GM23338 (cell line): ENCODE data around the gene ALDH7A1. TPM values are rescaled to one million over a fixed set of nuclear protein-coding genes. Genes with fewer than 3 reads are reported as not detected.
A peak's percentile ranks its signal among the peaks of the same experiment; 100 is the strongest.

Experiments used
- ATAC-seq: fragments of 200-7000 bp; cut with Tn5 transposase; 3 replicates; pipeline ENCODE4 v1.9.1; 2020
- DNase-seq: peaks from one replicate; pipeline ENCODE4 v3.0.0-alpha.2; 2015; ENCODE audit warnings: low spot score
- H2AFZ ChIP-seq: fragments of 200-600 bp; sonication (generic); 2 replicates; pipeline ENCODE4 v1.8.0; 2016; ENCODE audit warnings: antibody characterized with exemption, mild to moderate bottlenecking, moderate library complexity
- H3F3A ChIP-seq: fragments of 200-600 bp; sonication (generic); replicated peaks from 2 replicates; pipeline ENCODE4 v1.8.0; 2017; ENCODE audit warnings: antibody characterized with exemption, mixed run types, low read depth
- H3K27ac ChIP-seq: fragments of 200-600 bp; sonication (generic); 2 replicates; pipeline ENCODE4 v1.6.1; 2016; ENCODE audit warnings: low read depth
- H3K27me3 ChIP-seq: fragments of 200-600 bp; sonication (generic); 2 replicates; pipeline ENCODE4 v1.8.0; 2016; ENCODE audit warnings: mild to moderate bottlenecking, mixed run types, moderate library complexity; ENCODE audit not compliant: insufficient read depth
- H3K36me3 ChIP-seq: fragments of 200-600 bp; sonication (generic); 2 replicates; pipeline ENCODE4 v1.8.0; 2016; ENCODE audit warnings: mild to moderate bottlenecking; ENCODE audit not compliant: insufficient read depth
- H3K4me1 ChIP-seq: fragments of 200-600 bp; sonication (generic); 2 replicates; pipeline ENCODE4 v1.8.0; 2016; ENCODE audit warnings: mild to moderate bottlenecking, moderate library complexity; ENCODE audit not compliant: insufficient read depth
- H3K4me2 ChIP-seq: fragments of 200-600 bp; sonication (generic); 2 replicates; pipeline ENCODE4 v1.7.1; 2017; ENCODE audit warnings: mixed run types
- H3K4me3 ChIP-seq: fragments of 200-600 bp; sonication (generic); 2 replicates; pipeline ENCODE4 v1.6.1; 2016; ENCODE audit warnings: mixed run types
- H3K79me2 ChIP-seq: fragments of 200-600 bp; sonication (generic); replicated peaks from 2 replicates; pipeline ENCODE4 v1.8.0; 2017; ENCODE audit warnings: mild to moderate bottlenecking; ENCODE audit not compliant: insufficient read depth
- H3K9me2 ChIP-seq: fragments of 200-600 bp; sonication (generic); 2 replicates; pipeline ENCODE4 v1.8.0; 2017; ENCODE audit not compliant: insufficient read depth
- H4K20me1 ChIP-seq: fragments of 200-600 bp; sonication (generic); replicated peaks from 2 replicates; pipeline ENCODE4 v1.8.0; 2017; ENCODE audit warnings: mild to moderate bottlenecking; ENCODE audit not compliant: insufficient read depth
- H3K27ac Mint-ChIP-seq: 2 replicates; pipeline ENCODE4 v1.8.0; 2020; ENCODE audit warnings: inconsistent platforms, mild to moderate bottlenecking, moderate library complexity, mixed read lengths
- H3K27me3 Mint-ChIP-seq: 3 replicates; pipeline ENCODE4 v1.8.0; 2022; ENCODE audit warnings: low read depth, mild to moderate bottlenecking, moderate library complexity, mixed read lengths, inconsistent platforms; ENCODE audit not compliant: insufficient read depth, poor library complexity
- H3K36me3 Mint-ChIP-seq: 3 replicates; pipeline ENCODE4 v1.8.0; 2021; ENCODE audit warnings: low read depth, mild to moderate bottlenecking, inconsistent platforms, moderate library complexity, mixed read lengths
- H3K4me1 Mint-ChIP-seq: 3 replicates; pipeline ENCODE4 v1.8.0; 2020; ENCODE audit warnings: mild to moderate bottlenecking, inconsistent platforms, mixed read lengths
- H3K4me3 Mint-ChIP-seq: 3 replicates; pipeline ENCODE4 v1.8.0; 2021; ENCODE audit warnings: moderate library complexity, mild to moderate bottlenecking, inconsistent platforms, mixed read lengths
- H3K9me3 Mint-ChIP-seq: 3 replicates; pipeline ENCODE4 v1.8.0; 2020; ENCODE audit warnings: moderate library complexity, mild to moderate bottlenecking, inconsistent platforms, mixed read lengths
- CREB1 ChIP-seq: fragments of 250-450 bp; sonication (Bioruptor Pico); IDR thresholded peaks from 2 replicates; pipeline ENCODE4 v1.5.0; 2020; ENCODE audit warnings: low read depth, mild to moderate bottlenecking, moderate library complexity
- CTCF ChIP-seq, 2 experiments: fragments of 200-600 bp in 1 of 2; sonication (generic) in 1 of 2; conservative IDR thresholded peaks; 2 replicates each; pipeline versions ENCODE4 v1.5.1 to v1.6.1; 2016 to 2017; ENCODE audit warnings: antibody characterized with exemption in 2 of 2, low read depth in 2 of 2, mild to moderate bottlenecking in 2 of 2, moderate library complexity in 1 of 2
- ETS1 ChIP-seq: IDR thresholded peaks from 2 replicates; pipeline ENCODE4 v1.6.1; 2016; ENCODE audit warnings: antibody characterized with exemption
- EZH2 ChIP-seq: fragments of 200-600 bp; sonication (generic); IDR thresholded peaks from one replicate; pipeline ENCODE4 v1.8.0; 2017; ENCODE audit warnings: antibody characterized with exemption, mild to moderate bottlenecking, low read depth; ENCODE audit not compliant: unreplicated experiment
- NANOG ChIP-seq: IDR thresholded peaks from 2 replicates; pipeline ENCODE4 v1.6.1; 2016; ENCODE audit warnings: antibody characterized with exemption, borderline replicate concordance
- POLR2AphosphoS5 ChIP-seq: IDR thresholded peaks from 2 replicates; pipeline ENCODE4 v1.6.1; 2016; ENCODE audit warnings: antibody characterized with exemption, low read depth
- REST ChIP-seq: IDR thresholded peaks from one replicate; pipeline ENCODE4 v1.6.1; 2018; ENCODE audit warnings: antibody characterized with exemption; ENCODE audit not compliant: unreplicated experiment
- STAT1 ChIP-seq: IDR thresholded peaks from one replicate; pipeline ENCODE4 v1.6.1; 2016; ENCODE audit warnings: antibody characterized with exemption; ENCODE audit not compliant: unreplicated experiment
- long read RNA-seq: library from polyadenylated mRNA; unstranded; transcript quantifications from one replicate; pipeline ENCODE4 v2.0.0, GENCODE V29; 2020; ENCODE audit not compliant: unreplicated experiment
- polyA plus RNA-seq: library from polyadenylated mRNA; unstranded; fragments of >200 nt; fragmentation: Nextera tagmentation; extraction: Ambion mirVana; gene quantifications from 2 replicates; pipeline ENCODE4 v1.2.1, GENCODE V29; 2016
- total RNA-seq: library from RNA; depleted of rRNA; stranded (reverse); fragments of >200 nt; shearing (Covaris generic); gene quantifications from 2 replicates; pipeline ENCODE4 v1.2.3, GENCODE V29; 2014; rRNA removed

The ALDH7A1 gene
- total RNA-seq (122 and 135 TPM in 2 replicates), polyA plus RNA-seq (184 and 198 TPM in 2 replicates)
- long read RNA-seq, full-length matches to known transcripts = 140 of 161 reads
- long read RNA-seq, partial matches to known transcripts = 9 of 161 reads
- long read RNA-seq, other reads (novel, unspliced or antisense) = 12 of 161 reads

GRCh38 chr5:126594748-126595485, at the start of gene ALDH7A1:
TSS of gene ALDH7A1 (minus strand) at chr5:126595219. CDS start at chr5:126595198, 21 bp downstream.
- H3K4me3 Mint-ChIP-seq = peak within 1 kb of the TSS; percentile 90
- H3K27ac ChIP-seq = peak within 1 kb of the TSS; percentile 99
- TF ChIP-seq CREB1 (CRISPR knock-in tag) (0 out of 2 replicates have a peak, but pooled peaks have one; percentile 7), ETS1 (peak; percentile 46), REST (peak; percentile 25), POLR2AphosphoS5 (peak; percentile 100), STAT1 (no peak), EZH2 (no peak), NANOG (no peak), CTCF (conservative IDR thresholded peaks at IDR 0.05; ENCODE audit: low read depth in 2 of 2) (peak; percentile 52 to 73)

More at GRCh38 chr5:126594748-126595485, at the start of gene ALDH7A1:
- H2AFZ ChIP-seq = peak within 1 kb of the TSS; percentile 69; the same call in 1 of the 2 replicates
- H3K4me3 ChIP-seq = peak within 1 kb of the TSS; percentile 87
- Mint-ChIP-seq H3K36me3 (peaks cover 39% of the 10 kb centered on the region), H3K27ac (peak within 1 kb of the TSS; percentile 99), H3K4me1 (peaks cover 35% of the 10 kb centered on the region), H3K27me3 (peaks cover 14% of the 10 kb centered on the region), H3K9me3 (peaks cover under 1% of the 10 kb centered on the region; the same call in 2 of the 3 replicates)
- peaks cover 36% of the 10 kb centered on the region for H3K79me2 ChIP-seq
- no peaks in the 10 kb centered on the region for H3K9me2 ChIP-seq
- peak within 1 kb of the TSS; percentile 90 for H3K4me2 ChIP-seq
- ATAC-seq (peak; percentile 88), DNase-seq (peak; percentile 99)
- peaks cover 20% of the 10 kb centered on the region for H3K36me3 ChIP-seq
- no peaks in the 10 kb centered on the region for H3K27me3 ChIP-seq
- H3K4me1 ChIP-seq = peaks cover 21% of the 10 kb centered on the region
- peaks cover 9% of the 10 kb centered on the region; the same call in 1 of the 2 replicates for H4K20me1 ChIP-seq
- H3F3A ChIP-seq = no peaks in the 10 kb centered on the region; the same call in 1 of the 2 replicates
